GM21515 (cell line): ENCODE results near the gene STXBP1.
"Not testable (repeated sequence)": the region's sequence is repeated elsewhere in the genome, so short reads cannot be mapped to it uniquely, and the experiment has no call there.

Experiments
- ATAC-seq: cut with Tn5 transposase; IDR thresholded peaks from one replicate; pipeline ENCODE4 v1.9.1; 2021; ENCODE audit not compliant: unreplicated experiment

The STXBP1 gene

GRCh38 chr9:127613583-127613954 is 1.5 kb downstream of the STXBP1 start:
- no peak for ATAC-seq

- no peak for ATAC-seq
These were observed 2.9 kb downstream of the STXBP1 start for GRCh38 chr9:127614961-127615360.

GRCh38 chr9:127621339-127621970 is 9.4 kb downstream of the STXBP1 start:
- not testable (repeated sequence) for ATAC-seq

GRCh38 chr9:127626752-127627493 is 14.8 kb downstream of the STXBP1 start:
- no peak for ATAC-seq

GRCh38 chr9:127627494-127627855 is 15.4 kb downstream of the STXBP1 start:
- no peak for ATAC-seq

- ATAC-seq, result no peak
These were observed 16.8 kb downstream of the STXBP1 start for GRCh38 chr9:127628758-127629467.

GRCh38 chr9:127629468-127630081 is 17.5 kb downstream of the STXBP1 start:
- no peak for ATAC-seq

GRCh38 chr9:127633216-127633862 is 21.3 kb downstream of the STXBP1 start:
- ATAC-seq, result no peak

GRCh38 chr9:127634021-127634420 is 21.9 kb downstream of the STXBP1 start:
- no peak for ATAC-seq

- no peak for ATAC-seq
These were observed 22.6 kb downstream of the STXBP1 start for GRCh38 chr9:127634698-127635097.

GRCh38 chr9:127635201-127635735 is 23.2 kb downstream of the STXBP1 start:
- ATAC-seq, result no peak

GRCh38 chr9:127637322-127637847 is 25.3 kb downstream of the STXBP1 start:
- ATAC-seq, result no peak

- no peak for ATAC-seq
These were observed 28.9 kb downstream of the STXBP1 start for GRCh38 chr9:127640908-127641545.

GRCh38 chr9:127642082-127642740 is 30.1 kb downstream of the STXBP1 start:
- ATAC-seq, result no peak

GRCh38 chr9:127644146-127644827 is 32.2 kb downstream of the STXBP1 start:
- no peak for ATAC-seq

- ATAC-seq, result no peak
These were observed 32.9 kb downstream of the STXBP1 start for GRCh38 chr9:127644943-127645342.

GRCh38 chr9:127647451-127647850 is 35.4 kb downstream of the STXBP1 start:
- ATAC-seq, result no peak

GRCh38 chr9:127650518-127650917 is 38.4 kb downstream of the STXBP1 start:
- ATAC-seq, result no peak
